ENCODE results near the gene NFKBIE.
A peak's percentile ranks its signal among the peaks of the same experiment; 100 is the strongest.
"Not testable (repeated sequence)": the region's sequence is repeated elsewhere in the genome, so short reads cannot be mapped to it uniquely, and the experiment has no call there.

Gene NFKBIE, protein sequence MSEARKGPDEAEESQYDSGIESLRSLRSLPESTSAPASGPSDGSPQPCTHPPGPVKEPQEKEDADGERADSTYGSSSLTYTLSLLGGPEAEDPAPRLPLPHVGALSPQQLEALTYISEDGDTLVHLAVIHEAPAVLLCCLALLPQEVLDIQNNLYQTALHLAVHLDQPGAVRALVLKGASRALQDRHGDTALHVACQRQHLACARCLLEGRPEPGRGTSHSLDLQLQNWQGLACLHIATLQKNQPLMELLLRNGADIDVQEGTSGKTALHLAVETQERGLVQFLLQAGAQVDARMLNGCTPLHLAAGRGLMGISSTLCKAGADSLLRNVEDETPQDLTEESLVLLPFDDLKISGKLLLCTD

DNA sequence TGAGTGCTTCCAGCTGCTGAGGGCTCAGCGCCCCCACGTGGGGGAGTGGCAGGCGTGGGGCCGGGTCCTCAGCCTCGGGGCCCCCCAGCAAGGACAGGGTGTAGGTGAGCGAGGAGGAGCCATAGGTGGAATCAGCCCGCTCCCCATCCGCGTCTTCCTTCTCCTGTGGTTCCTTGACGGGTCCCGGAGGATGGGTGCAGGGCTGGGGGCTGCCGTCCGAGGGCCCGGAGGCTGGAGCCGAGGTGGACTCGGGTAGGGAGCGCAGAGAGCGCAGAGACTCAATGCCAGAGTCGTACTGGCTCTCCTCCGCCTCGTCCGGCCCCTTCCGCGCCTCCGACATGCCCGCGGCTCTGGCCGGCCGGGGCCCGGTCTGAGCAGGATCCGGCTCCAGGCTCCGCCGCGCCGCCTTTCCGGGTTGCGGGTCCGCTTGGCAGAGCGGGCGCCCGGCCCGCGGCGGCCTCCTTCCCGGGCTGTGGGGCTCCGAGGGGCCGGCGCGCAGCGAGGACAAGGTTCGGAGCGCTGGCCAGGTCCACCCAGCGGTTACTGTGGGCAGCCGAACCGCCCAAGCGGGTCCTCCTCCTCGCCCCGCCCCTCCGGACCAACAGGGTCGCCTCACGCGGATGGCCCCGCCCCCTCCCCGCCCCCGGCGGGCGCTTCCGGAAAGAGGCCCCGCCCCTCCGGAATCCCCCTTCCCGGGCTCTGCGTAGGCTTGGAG, at the start of gene NFKBIE:
TSS of gene NFKBIE (minus strand) at position 545 of the 715 bp plus-strand sequence. CDS start at position 340, 205 bp downstream.
- peak; percentile 96 to 97 for DNase-seq

DNA sequence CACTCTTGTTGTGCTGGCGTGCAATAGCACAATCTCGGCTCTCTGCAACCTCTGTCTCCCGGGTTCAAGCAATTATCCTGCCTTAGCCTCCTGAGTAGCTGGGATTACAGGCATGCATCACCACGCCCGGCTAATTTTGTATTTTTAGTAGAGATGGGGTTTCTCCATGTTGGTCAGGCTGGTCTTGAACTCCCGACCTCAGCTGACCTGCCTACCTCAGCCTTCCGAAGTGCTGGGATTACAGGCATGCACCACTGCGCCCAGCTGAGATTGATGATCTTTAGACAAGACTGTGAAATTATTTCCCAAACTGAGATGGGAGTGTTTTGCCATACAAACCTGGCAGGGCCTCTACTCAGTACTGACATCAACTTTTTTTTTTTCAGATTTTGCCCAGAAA, 49.3 kb upstream of the NFKBIE start:
- DNase-seq, result not testable (repeated sequence)

DNA sequence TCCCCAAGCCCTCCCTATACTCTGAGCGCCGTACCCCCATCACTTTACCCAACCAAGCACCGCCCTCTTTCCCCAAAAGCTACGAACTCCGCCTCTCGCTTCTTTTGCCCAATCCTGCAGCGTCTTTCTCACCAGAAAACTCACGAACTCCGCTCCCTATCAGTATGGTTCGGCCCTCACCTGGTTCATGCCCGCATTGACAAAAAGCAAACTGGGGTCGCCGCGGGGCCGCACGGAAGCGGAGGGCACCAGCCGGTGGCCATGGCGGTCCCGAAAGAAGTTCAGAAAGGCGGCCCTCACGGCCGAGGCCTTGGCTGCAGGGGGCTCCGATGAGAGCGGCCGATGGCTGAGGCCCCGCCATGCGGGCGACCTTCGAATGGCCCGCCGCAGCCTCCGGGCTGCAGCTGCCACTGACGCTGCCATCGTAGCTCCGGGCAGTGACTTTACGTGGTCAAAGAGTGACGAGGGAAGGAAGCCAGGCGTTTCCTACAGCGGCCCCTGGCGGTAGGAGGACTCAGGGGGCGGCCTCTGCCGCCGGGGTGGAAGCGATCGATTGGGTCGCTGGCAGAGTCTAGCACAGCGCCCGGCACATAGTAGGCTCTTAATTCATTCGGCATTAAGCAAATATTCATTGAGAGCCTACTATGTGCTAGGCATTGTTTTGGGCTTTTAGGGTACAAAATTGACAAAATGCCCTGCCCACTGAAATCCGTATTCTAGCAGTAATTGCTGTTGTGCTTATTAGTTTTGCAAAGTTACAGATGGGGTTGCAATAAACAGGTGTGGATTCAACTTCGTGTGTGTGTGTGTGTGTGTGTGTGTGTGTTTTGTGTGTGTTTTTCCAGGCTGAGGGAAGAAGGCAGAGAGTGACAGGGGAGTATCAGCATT, 47.8 kb upstream of the NFKBIE start, which contains the start of gene AARS2:
TSS of gene AARS2 (minus strand) at position 447 of the 888 bp plus-strand sequence. CDS start at position 423, 24 bp downstream.
- DNase-seq, result peak; percentile 85 to 95

DNA sequence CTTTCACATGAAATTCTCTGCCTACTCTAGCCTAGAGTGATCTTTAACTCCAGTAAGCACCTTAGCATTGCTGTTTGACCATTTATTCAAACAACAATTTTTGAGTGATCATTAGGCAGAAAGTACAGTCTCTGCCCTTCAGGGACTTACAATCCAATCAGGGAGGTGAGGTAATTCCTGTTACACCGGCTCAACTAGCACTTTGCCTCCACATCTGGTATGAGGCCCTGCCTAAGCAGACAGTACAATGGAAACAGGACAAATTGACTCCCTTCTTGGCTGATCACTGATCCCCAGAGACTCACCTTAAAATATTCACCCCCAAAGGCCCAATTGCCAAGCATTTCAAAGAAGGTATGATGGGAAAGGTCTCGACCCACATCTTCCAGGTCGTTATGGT, 46.4 kb upstream of the NFKBIE start:
- DNase-seq, result no peak

DNA sequence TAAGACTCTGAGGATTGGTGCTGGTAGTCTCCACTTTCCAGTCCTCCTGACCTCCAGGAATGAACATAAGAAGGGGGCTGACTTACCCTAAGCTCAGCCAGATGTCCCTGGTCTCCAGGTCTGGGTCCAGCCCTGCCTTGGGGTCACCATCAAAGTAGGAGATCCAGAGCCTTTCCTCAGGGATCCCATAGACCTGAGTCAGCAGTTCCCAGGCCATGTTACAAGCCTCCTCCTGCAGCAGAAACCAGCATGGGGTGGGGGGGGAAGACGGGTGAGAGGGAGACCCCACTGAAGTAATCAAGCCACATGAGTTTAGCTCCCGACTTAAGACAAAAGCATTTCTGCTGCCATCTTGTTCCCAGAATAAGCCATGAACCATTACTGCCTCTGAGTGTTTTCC, 46.0 kb upstream of the NFKBIE start:
- DNase-seq, result no peak

DNA sequence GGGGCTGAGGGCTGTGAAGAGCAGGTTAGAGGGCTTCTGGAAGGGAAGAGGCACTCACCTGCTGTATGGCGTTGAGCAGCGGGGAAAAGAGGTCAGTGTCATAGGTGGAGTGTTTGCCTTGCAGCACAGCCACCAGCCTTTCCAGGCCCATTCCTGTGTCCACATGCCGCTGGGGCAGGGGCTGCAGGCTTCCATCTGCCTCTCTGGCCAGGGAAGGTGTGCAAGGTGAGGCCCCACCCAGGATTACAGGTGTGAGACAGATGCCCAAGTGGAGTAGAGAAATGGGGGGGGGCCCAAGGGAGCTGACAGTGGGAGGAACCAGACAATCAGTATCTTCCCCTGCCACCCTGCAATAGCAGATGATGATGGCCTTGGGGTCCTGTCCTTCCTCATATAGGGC, 44.9 kb upstream of the NFKBIE start:
- DNase-seq, result no peak

DNA sequence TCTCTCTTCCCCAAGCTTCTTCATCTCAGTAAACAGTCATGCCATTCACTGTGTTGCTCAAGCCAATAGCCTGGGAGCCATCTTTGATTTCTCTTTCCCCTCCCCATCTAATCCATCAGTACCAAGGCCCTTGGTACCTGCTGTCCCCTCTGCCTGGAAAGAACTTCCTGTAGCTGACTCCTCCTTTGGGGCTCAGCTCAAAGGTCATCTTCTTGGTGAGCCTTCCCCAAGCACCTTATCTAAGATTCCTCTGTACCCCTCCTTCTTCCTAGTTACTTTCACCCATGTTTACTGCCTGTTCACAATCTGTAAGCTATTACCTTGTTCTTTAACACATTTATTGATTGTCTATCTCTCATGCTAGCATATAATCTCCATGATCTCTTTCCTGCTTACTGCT, 44.3 kb upstream of the NFKBIE start:
- no peak for DNase-seq

DNA sequence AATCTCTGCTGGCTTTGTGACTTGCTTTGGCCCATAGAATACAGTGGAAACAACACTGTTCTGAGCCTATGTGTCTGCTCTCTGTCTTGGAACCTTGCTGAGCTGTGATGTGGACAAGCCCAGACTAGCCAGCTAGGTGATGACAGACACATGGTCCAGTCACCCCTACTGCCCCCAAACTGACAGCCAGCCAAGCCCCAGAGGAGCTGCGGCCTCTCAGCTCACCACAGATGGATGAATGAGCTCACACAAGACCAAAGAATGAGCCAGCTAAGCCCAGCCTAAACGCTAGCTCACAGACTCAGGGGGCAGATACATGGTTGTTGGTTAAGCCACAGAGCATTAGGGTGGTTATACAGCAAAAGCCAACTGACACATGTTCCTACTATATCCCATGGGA, 43.7 kb upstream of the NFKBIE start:
- no peak for DNase-seq

DNA sequence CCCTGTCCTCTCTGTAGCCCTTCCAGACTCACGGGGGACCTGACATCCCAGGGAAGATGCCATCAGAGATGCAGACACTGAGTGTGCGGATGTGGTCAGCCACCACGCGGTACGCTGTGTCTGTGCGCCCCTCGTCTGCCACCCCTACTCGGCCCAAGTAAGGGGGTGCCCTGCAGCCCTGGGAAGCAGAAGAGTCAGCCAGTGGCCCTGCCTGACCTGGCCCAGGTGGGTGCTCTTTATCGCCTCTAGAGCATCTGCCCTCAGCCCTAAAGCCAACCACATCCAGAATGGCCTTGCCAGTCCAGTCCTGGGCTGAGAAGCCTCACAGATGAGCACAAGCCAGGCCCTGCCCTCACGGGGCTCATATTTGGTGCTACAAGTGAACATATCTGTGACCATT, 41.9 kb upstream of the NFKBIE start:
- no peak for DNase-seq

DNA sequence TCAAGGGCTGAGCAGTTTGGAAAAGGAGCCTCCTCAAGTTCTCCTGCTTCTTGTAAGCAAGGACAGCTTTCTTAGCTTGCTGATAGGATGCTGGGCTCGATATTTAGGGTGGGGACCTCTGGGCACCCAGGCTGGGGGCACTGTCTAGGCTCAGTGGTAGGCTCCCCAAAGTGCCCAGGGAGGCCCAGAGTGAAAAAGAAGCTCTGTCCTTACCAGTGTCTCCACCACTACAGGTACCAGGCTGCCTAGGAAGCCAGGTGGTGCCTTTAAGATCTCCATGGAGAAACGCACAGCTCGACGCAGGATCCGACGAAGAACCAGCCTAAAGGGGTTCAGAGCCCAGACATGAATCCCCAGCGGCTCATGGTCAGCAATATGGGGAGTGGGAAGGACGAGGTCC, 41.4 kb upstream of the NFKBIE start:
- no peak for DNase-seq

DNA sequence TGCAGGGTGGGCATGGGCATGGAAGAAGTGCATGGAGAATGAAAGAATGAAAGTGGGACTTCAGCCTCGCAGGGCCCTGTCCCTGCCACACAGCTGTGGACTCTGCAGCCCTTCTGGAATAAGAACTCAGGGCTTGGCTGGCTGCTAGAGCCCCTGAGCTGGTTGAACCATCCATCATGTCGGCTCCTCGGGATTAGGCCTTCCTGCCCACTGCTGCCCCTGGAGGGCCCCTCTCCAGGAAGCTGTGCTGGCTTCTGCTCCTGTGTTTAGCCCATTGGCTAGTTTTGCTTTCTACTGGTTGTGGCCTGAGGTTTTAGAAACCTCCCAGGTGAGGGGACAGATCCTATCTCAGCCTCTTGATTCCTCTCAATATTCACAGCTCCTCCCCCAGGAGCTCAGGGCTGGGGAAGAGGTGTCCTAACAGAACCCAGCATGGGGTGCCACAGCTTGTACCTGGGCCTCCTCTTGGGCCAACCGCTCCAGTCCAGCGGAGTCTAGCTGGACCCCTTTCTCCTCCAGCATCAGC, 39.9 kb upstream of the NFKBIE start:
- DNase-seq, result no peak

DNA sequence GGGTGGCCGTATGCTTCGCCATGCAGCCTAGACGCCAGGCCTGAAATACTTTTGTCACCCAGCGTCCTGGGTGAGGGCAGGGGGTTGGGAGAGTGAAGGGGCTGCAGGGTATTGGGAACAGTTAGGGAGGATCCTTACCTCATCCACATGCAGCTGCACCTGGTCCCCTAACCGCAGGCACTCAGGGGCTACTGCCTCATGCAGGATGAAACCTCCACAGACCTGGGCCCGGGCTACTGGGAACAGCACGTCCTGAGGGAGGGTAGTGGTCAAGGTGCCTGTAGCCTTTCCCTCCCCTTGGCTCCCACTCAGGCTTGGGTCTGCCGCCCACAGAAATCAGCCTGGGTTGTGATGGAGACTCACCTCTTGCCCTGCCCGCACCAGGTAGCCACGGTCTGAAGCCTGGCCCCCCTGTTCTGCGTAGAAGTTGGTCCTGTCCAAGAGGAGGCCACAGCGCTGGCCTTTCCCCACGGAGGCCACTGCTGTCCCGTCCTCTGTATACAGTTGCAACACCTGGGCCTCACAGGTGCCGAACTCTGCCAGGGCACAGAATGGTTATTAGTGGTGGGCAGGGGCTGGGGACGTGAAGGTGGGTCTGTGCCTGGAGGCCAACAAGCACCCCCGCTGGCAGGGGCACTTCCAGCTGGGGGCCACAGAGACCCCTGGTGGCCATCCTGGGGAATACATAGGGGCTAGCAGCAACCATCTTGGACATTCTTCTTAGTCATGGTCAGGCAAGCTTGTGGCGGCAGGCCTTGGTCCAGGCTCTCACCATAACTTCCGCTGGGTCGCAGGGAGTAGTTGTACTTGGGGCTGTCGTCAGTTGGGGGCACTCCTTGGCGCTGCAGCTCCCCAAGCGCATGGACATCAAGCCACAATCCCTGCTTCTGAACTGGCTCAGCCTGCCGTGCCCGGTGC, 39.2 kb upstream of the NFKBIE start:
- peak; percentile 40 to 42 for DNase-seq

DNA sequence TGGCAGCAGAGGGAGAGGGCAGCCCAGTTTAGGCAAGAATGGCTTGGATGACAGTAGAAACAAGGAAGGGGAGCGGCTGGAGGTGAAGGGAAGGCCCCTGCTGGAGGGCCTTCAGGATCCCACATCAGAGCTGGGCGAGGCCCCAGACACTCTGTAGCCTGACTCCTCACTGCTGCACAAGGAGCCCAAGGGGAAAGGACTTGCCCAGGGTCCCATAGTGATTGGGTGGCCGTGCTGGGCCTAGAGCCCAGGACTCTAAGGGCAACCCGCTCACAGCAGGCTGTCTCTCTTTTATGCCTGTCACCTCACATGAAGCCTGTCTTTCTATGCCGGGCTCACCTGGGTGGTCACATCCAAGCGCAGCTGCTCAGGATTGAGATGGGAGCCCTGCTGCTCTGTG, 38.5 kb upstream of the NFKBIE start:
- DNase-seq, result no peak

DNA sequence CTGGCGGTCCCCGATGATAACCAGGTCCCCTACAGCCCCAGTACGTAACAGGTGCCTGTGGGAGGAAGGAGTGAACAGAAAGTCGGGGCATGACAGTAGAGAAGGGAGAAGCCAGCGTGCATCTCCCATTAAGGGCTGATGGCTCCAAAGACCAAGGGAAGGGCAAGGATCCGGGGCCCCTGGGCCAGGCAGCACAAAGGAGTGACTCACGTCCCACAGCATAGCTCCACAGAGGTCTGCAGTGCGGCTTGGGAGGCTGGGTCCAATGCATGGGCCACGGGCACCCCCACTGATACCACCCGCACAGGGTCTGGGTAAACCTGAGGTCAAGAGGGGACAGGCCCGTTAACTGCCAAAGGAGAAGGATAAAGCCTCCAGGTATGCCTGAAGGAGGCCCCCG, 37.5 kb upstream of the NFKBIE start:
- no peak for DNase-seq

DNA sequence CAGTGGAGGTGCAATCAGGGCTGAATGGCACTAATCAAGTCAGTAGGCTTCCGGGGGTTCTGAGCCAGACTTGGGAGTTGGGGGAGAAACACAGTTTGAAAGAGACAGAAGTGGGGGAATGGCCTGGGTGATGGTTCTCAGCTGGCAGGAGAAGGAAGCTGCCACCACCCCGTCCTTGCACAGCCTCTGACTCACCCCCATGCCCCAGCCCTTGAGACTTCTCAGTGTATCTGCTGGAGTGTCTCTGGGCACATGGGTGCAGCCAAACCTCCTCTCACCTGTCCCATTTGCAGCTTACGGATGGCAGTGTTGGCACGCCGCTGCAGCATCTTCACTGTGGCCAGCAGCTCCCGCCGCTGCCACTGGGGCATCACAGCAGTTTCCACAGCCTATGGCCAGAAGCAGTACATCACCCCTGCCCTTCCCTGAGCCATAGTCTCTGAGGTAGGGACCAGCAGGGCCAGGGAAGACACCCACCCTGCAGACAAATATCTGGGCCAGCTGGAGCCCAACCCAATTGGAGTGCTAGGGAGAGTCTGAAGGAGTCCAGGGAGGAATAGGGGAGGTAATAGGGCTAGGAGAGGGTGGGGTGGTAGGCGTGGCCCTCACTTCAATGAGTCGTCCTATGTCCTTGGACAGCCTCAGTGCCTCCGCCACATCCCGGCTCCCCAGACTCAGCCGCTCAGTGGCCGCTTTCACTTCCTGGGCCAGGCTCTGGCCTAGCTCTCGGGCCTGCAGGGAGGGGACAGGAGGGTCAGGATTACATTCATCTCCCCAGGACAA, 36.6 kb upstream of the NFKBIE start:
- DNase-seq, result no peak

DNA sequence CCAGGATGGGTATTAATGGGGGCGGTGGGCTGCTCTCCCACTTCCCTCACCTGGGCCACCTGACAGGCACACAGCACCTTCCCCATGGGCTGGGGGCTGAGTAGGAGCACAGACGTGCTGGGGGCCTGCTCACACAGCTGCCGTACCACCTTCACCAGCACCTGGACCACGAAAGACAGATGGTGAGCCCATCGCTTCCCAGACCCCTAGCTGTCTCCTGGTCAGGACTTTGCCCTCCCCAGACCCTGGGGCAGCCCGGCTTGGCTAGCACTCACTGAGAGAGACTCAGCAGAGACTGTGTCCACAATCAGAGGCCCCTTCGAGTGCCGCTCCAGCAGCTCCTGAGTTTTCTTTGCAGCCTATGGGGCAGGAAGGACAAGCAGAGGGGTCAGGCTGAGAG, 35.8 kb upstream of the NFKBIE start:
- DNase-seq, result no peak

DNA sequence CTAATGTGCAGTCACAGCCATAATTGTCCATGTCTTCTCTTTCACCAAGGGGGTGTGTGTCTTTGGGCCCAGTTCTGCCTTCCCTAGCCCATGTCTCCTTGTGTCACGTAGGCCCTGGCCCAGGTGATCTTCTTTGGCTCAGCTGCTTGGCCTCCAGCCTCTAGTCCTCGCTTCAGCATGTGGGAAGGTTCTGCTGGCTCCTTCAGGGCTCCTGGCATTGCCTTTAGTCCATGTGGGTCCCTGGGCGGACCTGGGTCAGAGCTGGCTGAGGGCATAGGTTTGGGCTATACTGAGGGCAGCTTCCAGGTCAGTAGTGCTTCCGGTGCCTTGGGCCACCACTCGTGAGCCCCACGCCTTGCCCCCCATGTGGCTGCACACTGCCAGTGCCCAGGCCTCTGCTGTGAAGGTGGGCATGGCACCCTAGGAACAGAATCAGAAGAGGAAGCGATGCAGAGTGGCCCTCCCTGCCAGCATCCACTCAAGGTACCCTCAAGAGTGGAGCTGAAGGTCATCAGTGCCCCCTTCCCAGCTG, 35.0 kb upstream of the NFKBIE start:
- no peak for DNase-seq

DNA sequence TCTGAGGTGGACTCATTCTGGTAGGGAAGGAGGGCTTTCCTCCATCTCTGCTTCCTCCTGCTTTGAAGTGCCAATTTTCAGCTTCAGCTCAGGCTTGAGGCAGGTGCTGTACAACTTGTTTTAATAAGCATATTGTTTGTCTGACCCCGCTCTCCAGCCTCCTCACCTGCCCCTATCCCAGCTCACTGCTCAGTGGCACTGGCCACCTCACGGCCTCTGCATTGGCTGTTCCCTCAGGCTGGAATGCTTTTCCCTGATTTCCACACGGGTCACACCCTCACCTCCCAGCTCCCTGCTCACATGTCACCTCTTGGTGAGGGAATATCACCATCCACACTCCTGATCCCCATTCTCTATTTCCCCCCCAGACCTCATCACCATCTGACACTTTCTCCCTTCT, 33.5 kb upstream of the NFKBIE start:
- no peak for DNase-seq

DNA sequence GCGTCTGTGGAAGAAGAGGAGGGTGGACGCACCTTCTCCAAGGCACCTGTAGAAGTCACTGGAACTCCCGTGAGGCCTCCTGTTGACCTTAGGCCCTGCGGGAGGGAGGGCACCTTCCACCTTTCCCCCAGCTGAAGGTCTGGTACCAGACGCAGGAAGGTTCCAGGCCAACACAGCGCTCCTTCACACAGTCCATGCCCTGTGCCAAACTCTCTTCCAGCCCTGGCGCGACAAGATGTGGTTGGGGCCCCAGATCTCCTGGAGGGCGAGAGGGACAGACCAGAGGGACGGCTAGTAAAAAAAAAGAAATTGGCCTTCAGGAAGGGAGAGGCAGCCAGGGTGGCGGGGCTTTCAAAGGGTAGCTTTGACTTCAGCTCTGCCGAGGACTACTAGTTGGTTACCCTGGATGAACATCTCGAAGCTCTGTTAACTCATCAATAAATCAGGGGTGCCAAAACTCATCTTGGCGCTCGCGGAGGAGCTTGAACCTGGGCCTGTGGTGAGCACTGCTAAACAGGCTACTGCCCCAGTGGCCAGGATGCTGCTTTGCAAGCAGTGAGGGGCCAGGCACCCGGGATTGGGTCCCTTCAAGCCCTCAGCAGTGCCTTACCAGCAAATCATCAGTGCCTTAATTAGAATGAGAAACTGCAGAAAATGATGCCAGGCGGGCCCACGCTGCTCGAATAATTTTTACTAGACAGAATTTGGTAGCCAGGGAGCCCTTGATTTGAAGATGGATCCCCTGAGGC, 32.9 kb upstream of the NFKBIE start:
- DNase-seq, result no peak

All from activated CD4-positive, alpha-beta T cell treated with anti-CD3 and anti-CD28 coated beads for 4 hours (primary cell).